ACC112 (cell line): ENCODE results near the gene THOC5.
A peak's percentile ranks its signal among the peaks of the same experiment; 100 is the strongest.

ENCODE experiments used
- H2AFZ ChIP-seq: fragments of 200-600 bp; sonication (generic); one replicate; pipeline ENCODE4 v1.6.0; 2017; ENCODE audit warnings: antibody characterized with exemption, low read length; ENCODE audit not compliant: unreplicated experiment
- H3K27ac ChIP-seq: fragments of 200-600 bp; sonication (generic); 2 replicates; pipeline ENCODE4 v1.5.1; 2014; ENCODE audit warnings: low read depth, mild to moderate bottlenecking, antibody characterized with exemption, low read length, moderate library complexity
- H3K27me3 ChIP-seq: fragments of 200-600 bp; sonication (generic); 2 replicates; pipeline ENCODE4 v1.6.1; 2014; ENCODE audit warnings: mild to moderate bottlenecking, antibody characterized with exemption, low read length, moderate library complexity, mixed read lengths; ENCODE audit not compliant: insufficient read depth
- H3K36me3 ChIP-seq: fragments of 200-600 bp; sonication (generic); 2 replicates; pipeline ENCODE4 v1.6.1; 2016; ENCODE audit warnings: mild to moderate bottlenecking, antibody characterized with exemption, low read length, moderate library complexity, mixed read lengths; ENCODE audit not compliant: insufficient read depth
- H3K4me1 ChIP-seq: fragments of 200-600 bp; sonication (generic); one replicate; pipeline ENCODE4 v1.6.1; 2016; ENCODE audit warnings: low read length, mixed read lengths; ENCODE audit not compliant: insufficient read depth, unreplicated experiment, control insufficient read depth
- H3K4me3 ChIP-seq: fragments of 200-600 bp; sonication (generic); 2 replicates; pipeline ENCODE4 v1.5.1; 2014; ENCODE audit warnings: mild to moderate bottlenecking, low read depth, low read length
- H3K79me2 ChIP-seq: fragments of 200-600 bp; sonication (generic); one replicate; pipeline ENCODE4 v1.6.0; 2016; ENCODE audit warnings: low read length; ENCODE audit not compliant: control insufficient read depth, unreplicated experiment, insufficient read depth

THOC5 gene

GRCh38 chr22:29524442-29525191 lies 28.9 kb downstream of the THOC5 start:
- Histone ChIP-seq H3K79me2 (no peaks in the 10 kb centered on the region), H3K4me1 (peaks cover 14% of the 10 kb centered on the region), H3K4me3 (no peak overlapping the region), H2AFZ (no peak overlapping the region), H3K36me3 (peaks cover 2% of the 10 kb centered on the region; the same call in 1 of the 2 replicates), H3K27me3 (no peaks in the 10 kb centered on the region), H3K27ac (no peak overlapping the region)

GRCh38 chr22:29523761-29524160 lies 29.8 kb downstream of the THOC5 start:
- no peak overlapping the region for H3K27ac ChIP-seq
- peaks cover 14% of the 10 kb centered on the region for H3K4me1 ChIP-seq
- no peaks in the 10 kb centered on the region for H3K79me2 ChIP-seq
- no peak overlapping the region for H2AFZ ChIP-seq
- H3K27me3 ChIP-seq: no peaks in the 10 kb centered on the region
- no peak overlapping the region for H3K4me3 ChIP-seq
- H3K36me3 ChIP-seq: peaks cover 6% of the 10 kb centered on the region; the same call in 1 of the 2 replicates

GRCh38 chr22:29521526-29521925 lies 32.0 kb downstream of the THOC5 start:
- Histone ChIP-seq H3K27ac (peak overlapping the region; percentile 75), H3K79me2 (no peaks in the 10 kb centered on the region), H3K36me3 (peaks cover 6% of the 10 kb centered on the region; the same call in 1 of the 2 replicates)

DNA sequence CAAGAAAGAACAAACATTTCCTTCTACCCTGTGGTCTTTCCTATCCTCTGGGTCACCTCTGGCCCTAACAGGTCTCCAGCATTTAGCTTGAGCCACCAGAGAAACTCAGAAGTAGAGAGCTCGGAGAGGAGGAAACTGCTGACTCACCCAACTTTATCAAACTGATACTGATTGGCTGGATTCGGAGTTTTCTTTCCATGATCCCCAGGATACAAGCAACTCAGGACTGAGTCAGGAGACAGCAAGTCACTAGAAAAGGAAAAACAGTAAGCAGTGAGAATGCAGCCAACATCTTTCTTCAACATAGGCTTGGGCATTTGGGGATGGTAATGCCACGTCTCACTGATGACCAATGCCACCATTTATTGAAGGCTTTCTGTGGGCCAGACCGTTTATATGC lies 32.7 kb downstream of the THOC5 start:
- H2AFZ ChIP-seq: no peak overlapping the region
- H3K4me3 ChIP-seq: no peak overlapping the region
- H3K27me3 ChIP-seq: no peaks in the 10 kb centered on the region
- peaks cover 14% of the 10 kb centered on the region for H3K4me1 ChIP-seq
- H3K27ac ChIP-seq: peak overlapping the region; percentile 75
- no peaks in the 10 kb centered on the region for H3K79me2 ChIP-seq
- peaks cover 6% of the 10 kb centered on the region; the same call in 1 of the 2 replicates for H3K36me3 ChIP-seq

More at GRCh38 chr22:29521526-29521925, 32.0 kb downstream of the THOC5 start:
- Histone ChIP-seq H3K4me1 (peaks cover 14% of the 10 kb centered on the region), H2AFZ (no peak overlapping the region), H3K4me3 (no peak overlapping the region), H3K27me3 (no peaks in the 10 kb centered on the region)

- Histone ChIP-seq H3K4me3 (no peak overlapping the region), H3K36me3 (peaks cover 6% of the 10 kb centered on the region; the same call in 1 of the 2 replicates), H2AFZ (no peak overlapping the region), H3K4me1 (peaks cover 14% of the 10 kb centered on the region), H3K27me3 (no peaks in the 10 kb centered on the region), H3K27ac (no peak overlapping the region), H3K79me2 (no peaks in the 10 kb centered on the region)
These were observed 33.6 kb downstream of the THOC5 start for GRCh38 chr22:29519996-29520395.

GRCh38 chr22:29518427-29518826 lies 35.1 kb downstream of the THOC5 start:
- no peaks in the 10 kb centered on the region for H3K79me2 ChIP-seq
- H3K36me3 ChIP-seq: peaks cover 6% of the 10 kb centered on the region; the same call in 1 of the 2 replicates
- H3K4me3 ChIP-seq: no peak overlapping the region
- no peaks in the 10 kb centered on the region for H3K27me3 ChIP-seq
- H3K27ac ChIP-seq: no peak overlapping the region
- peaks cover 14% of the 10 kb centered on the region for H3K4me1 ChIP-seq
- no peak overlapping the region for H2AFZ ChIP-seq

DNA sequence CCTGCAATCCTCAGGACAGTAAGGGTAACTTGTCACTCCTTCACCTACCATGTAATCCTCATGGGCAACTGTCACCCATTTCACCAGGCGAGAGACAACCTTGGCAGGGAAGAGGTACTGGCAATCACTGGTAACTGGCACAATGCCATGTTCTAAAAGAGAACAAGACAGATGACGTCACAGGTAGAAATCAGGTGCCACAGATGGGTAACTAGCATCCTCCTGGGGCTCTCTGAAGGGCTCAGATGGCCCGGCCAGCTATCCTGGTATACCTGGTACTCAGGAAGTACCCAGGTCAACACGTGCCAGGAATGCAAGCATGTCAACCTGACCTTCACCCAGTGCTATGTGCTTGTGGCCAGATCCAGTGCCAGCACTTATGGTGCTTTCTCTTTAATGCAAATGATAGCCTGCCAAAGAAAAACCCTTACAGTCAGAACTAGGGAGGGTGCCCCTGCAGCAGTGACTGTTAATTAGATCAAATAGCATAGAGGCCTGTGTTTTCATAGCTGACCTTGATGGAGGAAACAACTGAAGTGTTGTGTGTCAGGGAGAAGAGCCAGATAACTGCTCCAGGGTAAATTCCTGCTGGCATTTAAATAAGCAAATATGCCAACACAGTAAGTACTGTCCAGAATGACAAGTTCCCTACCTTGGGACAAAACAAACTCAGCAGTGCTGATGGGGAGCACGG lies 36.2 kb downstream of the THOC5 start:
- H2AFZ ChIP-seq: no peak overlapping the region
- H3K79me2 ChIP-seq: no peaks in the 10 kb centered on the region
- peaks cover 14% of the 10 kb centered on the region for H3K4me1 ChIP-seq
- no peak overlapping the region for H3K27ac ChIP-seq
- 0 out of 2 replicates have a peak, but pooled peaks cover 4% of the 10 kb centered on the region for H3K36me3 ChIP-seq
- no peak overlapping the region for H3K4me3 ChIP-seq
- H3K27me3 ChIP-seq: no peaks in the 10 kb centered on the region

- Histone ChIP-seq H3K27me3 (no peaks in the 10 kb centered on the region), H3K27ac (no peak overlapping the region), H2AFZ (no peak overlapping the region), H3K4me1 (no peaks in the 10 kb centered on the region), H3K4me3 (no peak overlapping the region), H3K36me3 (no peaks in the 10 kb centered on the region), H3K79me2 (no peaks in the 10 kb centered on the region)
These were observed 41.5 kb downstream of the THOC5 start for GRCh38 chr22:29512031-29512430.

DNA sequence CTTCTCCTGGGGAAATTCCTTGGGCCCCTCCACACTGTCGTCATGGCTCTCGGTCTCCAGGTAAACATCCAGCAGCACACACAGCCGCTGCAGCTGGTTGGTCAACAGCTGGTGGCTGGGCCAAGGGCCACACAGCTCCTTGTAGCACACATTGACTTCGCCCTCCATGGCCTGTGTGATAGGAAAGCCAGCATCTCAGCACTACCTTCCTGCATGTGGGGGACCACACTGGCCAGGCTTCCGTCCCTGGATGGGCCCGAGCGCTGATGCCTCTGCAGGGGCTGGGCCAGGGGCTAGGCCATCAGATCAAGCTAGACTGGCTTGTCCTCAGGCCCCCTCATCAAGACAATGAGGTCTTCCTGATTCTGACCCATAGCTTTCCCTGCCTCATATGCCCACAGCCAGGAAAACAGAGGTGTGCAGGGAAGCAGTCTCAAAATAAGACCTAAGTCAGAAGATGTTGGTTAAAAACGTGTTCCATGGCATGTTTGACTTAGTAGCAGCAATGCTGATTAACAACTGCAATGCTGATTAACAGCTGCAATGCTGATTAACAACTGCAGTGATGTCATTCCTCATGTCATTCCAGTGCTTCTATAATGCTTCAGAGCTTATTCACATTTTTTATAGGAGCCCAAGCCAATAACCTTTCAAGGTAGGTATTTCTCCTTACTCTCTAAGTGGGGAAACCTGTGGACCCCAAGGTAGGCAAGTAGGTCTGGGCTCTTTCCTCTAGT lies 42.3 kb downstream of the THOC5 start:
- no peak overlapping the region for H2AFZ ChIP-seq
- H3K36me3 ChIP-seq: no peaks in the 10 kb centered on the region
- no peaks in the 10 kb centered on the region for H3K79me2 ChIP-seq
- H3K4me1 ChIP-seq: no peaks in the 10 kb centered on the region
- H3K27me3 ChIP-seq: no peaks in the 10 kb centered on the region
- H3K27ac ChIP-seq: no peak overlapping the region
- no peak overlapping the region for H3K4me3 ChIP-seq

GRCh38 chr22:29510542-29510941 lies 43.0 kb downstream of the THOC5 start:
- no peaks in the 10 kb centered on the region for H3K4me1 ChIP-seq
- H3K79me2 ChIP-seq: no peaks in the 10 kb centered on the region
- H3K36me3 ChIP-seq: no peaks in the 10 kb centered on the region
- no peaks in the 10 kb centered on the region for H3K27me3 ChIP-seq
- no peak overlapping the region for H3K4me3 ChIP-seq
- no peak overlapping the region for H2AFZ ChIP-seq
- no peak overlapping the region for H3K27ac ChIP-seq
